Stimulated activated naive CD8-positive, alpha-beta T cell treated with anti-CD3 and anti-CD28 coated beads, Interleukin-15, Interleukin-2, amounts not matched to agents 100 ng/mL and 50 ng/mL, for 24 hours (primary cell): ENCODE results near the gene MAP4K3.
A peak's percentile ranks its signal among the peaks of the same experiment; 100 is the strongest.

Experiments used
- H3K27ac Mint-ChIP-seq: one replicate; pipeline ENCODE4 v1.8.0; 2021; ENCODE audit warnings: mild to moderate bottlenecking, mixed read lengths
- H3K27me3 Mint-ChIP-seq: one replicate; pipeline ENCODE4 v1.8.0; 2021; ENCODE audit warnings: mixed read lengths
- H3K36me3 Mint-ChIP-seq: one replicate; pipeline ENCODE4 v1.8.0; 2021; ENCODE audit warnings: low read depth, mixed read lengths
- H3K4me1 Mint-ChIP-seq: one replicate; pipeline ENCODE4 v1.8.0; 2021; ENCODE audit warnings: low read depth, mixed read lengths
- H3K4me3 Mint-ChIP-seq: one replicate; pipeline ENCODE4 v1.8.0; 2021; ENCODE audit warnings: mild to moderate bottlenecking, mixed read lengths
- H3K9me3 Mint-ChIP-seq: one replicate; pipeline ENCODE4 v1.8.0; 2021; ENCODE audit warnings: mixed read lengths

Gene MAP4K3

GRCh38 chr2:39216346-39217191, 220.5 kb downstream of the MAP4K3 start:
- Mint-ChIP-seq H3K9me3 (no peaks in the 10 kb centered on the region), H3K27me3 (no peaks in the 10 kb centered on the region), H3K4me3 (peak overlapping the region; percentile 78), H3K4me1 (peaks cover 68% of the 10 kb centered on the region), H3K27ac (peak overlapping the region; percentile 97), H3K36me3 (no peaks in the 10 kb centered on the region)

DNA sequence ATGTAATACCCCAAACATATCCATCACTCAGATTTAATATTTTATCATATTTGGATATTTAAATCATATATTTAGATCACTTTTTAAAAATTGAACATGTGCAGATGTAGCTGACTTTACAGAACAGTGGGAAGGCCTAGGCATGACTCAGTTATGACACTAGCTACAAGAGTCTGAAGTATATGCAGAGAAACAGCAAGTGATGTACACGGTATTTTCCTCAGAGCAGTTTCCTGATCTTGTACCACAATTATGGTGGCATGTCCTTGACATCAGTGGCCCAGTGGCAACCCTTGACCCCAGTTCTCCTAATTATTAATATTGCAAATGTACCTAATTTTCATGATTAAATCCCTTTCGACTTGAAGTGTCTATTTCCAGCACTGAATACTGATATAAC, 221.5 kb downstream of the MAP4K3 start:
- H3K27me3 Mint-ChIP-seq = no peaks in the 10 kb centered on the region
- no peak overlapping the region for H3K4me3 Mint-ChIP-seq
- H3K9me3 Mint-ChIP-seq = no peaks in the 10 kb centered on the region
- H3K4me1 Mint-ChIP-seq = peaks cover 75% of the 10 kb centered on the region
- H3K36me3 Mint-ChIP-seq = no peaks in the 10 kb centered on the region
- peak overlapping the region; percentile 97 for H3K27ac Mint-ChIP-seq

- no peaks in the 10 kb centered on the region for H3K9me3 Mint-ChIP-seq
- H3K27me3 Mint-ChIP-seq = no peaks in the 10 kb centered on the region
- H3K4me3 Mint-ChIP-seq = no peak overlapping the region
- no peaks in the 10 kb centered on the region for H3K36me3 Mint-ChIP-seq
- no peak overlapping the region for H3K27ac Mint-ChIP-seq
- peaks cover 55% of the 10 kb centered on the region for H3K4me1 Mint-ChIP-seq
These were observed 224.1 kb downstream of the MAP4K3 start for GRCh38 chr2:39213015-39213414.

- no peaks in the 10 kb centered on the region for H3K36me3 Mint-ChIP-seq
- peaks cover 33% of the 10 kb centered on the region for H3K4me1 Mint-ChIP-seq
- no peak overlapping the region for H3K27ac Mint-ChIP-seq
- no peaks in the 10 kb centered on the region for H3K9me3 Mint-ChIP-seq
- H3K4me3 Mint-ChIP-seq = no peak overlapping the region
- H3K27me3 Mint-ChIP-seq = no peaks in the 10 kb centered on the region
These were observed 226.2 kb downstream of the MAP4K3 start for GRCh38 chr2:39210846-39211245.

DNA sequence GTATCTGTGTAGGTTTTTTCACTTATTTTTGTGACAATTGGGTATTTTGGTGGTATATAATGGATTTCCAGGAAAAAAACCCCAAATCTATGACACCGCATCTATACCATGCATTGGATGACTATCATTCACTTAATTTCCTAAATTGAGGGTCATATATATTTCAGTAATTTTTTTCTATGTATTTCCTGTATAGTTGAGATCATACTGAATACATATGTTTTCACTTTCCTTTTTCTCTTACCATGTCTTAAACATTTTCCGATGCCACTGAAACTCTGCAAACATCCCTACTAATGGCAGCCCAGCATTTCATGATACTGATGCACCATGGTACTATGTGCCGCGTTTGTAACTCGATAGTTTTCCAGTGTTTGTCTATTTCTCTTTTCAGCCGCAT, 233.7 kb downstream of the MAP4K3 start:
- H3K4me1 Mint-ChIP-seq = peaks cover 17% of the 10 kb centered on the region
- no peak overlapping the region for H3K27ac Mint-ChIP-seq
- H3K36me3 Mint-ChIP-seq = no peaks in the 10 kb centered on the region
- H3K9me3 Mint-ChIP-seq = peaks cover 15% of the 10 kb centered on the region
- H3K4me3 Mint-ChIP-seq = no peak overlapping the region
- no peaks in the 10 kb centered on the region for H3K27me3 Mint-ChIP-seq

DNA sequence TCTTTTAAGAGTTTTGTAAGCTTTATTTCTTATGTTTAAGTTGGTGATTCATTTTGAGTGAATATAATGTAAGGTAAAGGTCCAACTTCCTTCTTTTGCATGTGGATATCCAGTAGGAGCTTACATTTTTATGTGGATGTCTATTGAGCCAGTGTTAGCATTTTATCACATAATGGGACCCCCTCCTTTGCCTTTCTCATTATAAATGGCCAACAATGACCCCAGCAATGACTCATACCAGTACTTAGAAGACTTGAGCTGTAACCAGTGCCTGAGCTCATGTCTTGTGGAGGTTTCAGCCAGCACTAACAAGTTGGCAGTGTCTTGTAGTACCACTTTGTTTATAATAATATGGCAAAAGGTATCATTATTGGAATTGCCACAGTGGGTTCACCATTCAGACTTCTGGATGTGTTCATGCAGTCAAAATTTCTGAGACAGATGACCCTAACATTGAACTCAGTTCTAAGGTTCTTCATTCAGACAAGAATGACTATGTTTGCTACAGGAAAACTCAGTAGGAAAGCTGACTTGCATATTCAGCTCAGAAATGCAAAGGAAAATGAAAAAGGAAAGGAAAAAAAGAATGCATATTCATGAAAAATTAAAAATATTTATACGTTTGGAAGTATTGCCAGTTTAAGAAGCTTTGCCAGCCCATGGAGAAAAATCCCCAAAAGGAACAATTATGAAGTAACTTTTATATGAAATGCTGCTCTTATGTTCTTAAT, 234.3 kb downstream of the MAP4K3 start:
- Mint-ChIP-seq H3K27me3 (no peaks in the 10 kb centered on the region), H3K4me3 (no peak overlapping the region), H3K4me1 (peaks cover 17% of the 10 kb centered on the region), H3K27ac (no peak overlapping the region), H3K36me3 (no peaks in the 10 kb centered on the region), H3K9me3 (peaks cover 18% of the 10 kb centered on the region)
